COLO668 (cell line): ENCODE results near the gene CNOT1.
"Not testable (repeated sequence)": the region's sequence is repeated elsewhere in the genome, so short reads cannot be mapped to it uniquely, and the experiment has no call there.

Experiments
- DNase-seq: peaks from one replicate; lab custom pipeline; 2025; ENCODE audit not compliant: unreplicated experiment; lab: John Stamatoyannopoulos, UW

The CNOT1 gene

DNA sequence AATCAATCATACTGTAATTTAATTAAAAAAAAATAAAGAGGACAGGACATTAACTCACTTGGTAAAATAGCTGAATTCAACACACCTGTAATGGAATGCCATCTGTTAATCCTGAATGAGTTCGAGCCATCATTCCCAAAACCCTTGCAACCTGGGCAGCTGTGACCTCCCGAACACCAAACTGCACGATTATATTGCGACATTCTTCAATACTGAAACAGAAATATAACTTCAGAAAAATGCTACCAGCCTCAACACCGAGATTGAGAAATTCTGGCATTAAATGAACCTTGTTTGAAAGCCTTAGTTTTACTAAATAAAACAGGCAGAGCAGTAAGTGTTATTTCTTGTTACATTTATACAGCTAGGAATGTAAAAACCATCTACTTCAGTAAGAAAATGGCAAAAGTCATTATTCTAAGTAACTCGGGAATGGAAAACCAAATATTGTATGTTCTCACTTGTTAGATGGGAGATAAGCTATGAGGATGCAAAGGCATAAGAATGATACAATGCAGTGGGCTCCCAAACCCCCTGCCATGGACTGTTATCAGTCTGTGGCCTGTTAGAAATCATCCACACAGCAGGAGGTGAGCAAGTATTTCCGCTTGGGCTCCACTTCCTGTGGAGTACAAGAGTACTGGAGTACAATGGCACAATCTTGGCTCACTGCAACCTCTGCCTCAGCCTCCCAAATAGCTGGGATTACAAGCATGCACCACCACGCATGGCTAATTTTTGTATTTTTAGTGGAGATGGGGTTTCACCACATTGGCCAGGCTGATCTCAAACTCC, 46.5 kb downstream of the CNOT1 start:
- DNase-seq = no peak

DNA sequence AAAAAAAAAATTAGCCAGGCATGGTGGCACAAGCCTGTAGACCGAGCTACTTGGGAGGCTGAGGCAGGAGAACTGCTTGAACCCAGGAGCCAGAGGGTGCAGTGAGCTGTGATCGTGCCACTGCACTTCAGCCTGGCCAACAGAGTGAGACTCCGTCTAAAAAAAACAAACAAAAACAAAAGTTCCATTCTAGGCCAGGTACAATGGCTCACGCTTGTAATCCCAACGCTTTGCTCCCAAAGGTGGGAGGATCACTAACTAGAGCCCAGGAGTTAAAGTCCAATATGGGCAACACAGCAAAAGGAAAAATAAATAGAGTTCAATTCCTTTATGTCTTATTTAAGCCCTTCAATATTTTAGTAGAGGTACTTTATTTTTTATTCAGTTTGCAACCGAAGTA, 47.5 kb downstream of the CNOT1 start:
- no peak for DNase-seq

DNA sequence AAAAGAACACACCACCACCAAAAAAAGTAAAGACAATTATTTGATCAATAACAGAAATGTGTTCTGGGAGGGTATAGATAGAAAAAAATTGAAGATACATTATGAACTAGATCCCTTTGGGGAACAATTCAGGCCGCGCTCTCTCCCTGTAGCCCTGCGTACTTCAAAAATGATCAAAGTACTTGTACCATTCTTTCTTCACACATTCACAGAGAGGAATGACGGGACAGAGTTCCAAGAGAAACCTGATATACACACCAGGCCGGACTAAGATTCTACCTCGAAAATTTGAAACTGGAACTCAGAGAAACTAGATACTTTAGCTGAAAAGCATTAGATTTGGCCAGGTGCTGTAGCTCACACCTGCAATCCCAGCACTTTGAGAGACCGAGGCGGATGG, 50.0 kb downstream of the CNOT1 start:
- DNase-seq = no peak

DNA sequence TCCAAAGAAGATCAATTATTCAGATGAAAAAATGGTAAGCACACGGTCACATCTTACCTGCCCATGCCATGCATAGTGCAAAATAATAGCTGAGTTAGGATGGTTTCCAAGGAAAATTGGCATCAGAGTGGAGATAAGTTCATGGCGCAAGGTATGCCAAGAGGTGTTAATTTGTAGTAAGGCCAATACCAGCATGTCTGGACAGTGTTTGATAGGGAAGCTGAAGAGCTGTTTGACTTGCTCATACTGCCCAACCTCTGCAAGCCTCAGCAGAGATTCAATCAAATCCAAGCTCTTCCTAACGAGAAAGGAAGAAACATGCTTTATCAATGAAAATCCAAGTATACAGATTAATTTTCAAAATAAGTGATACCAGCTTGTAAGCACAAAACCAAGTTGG, 51.0 kb downstream of the CNOT1 start:
- no peak for DNase-seq

- DNase-seq = no peak
Observed at GRCh38 chr16:58577141-58577540, 52.5 kb downstream of the CNOT1 start.

GRCh38 chr16:58574895-58575294, 54.7 kb downstream of the CNOT1 start:
- no peak for DNase-seq

DNA sequence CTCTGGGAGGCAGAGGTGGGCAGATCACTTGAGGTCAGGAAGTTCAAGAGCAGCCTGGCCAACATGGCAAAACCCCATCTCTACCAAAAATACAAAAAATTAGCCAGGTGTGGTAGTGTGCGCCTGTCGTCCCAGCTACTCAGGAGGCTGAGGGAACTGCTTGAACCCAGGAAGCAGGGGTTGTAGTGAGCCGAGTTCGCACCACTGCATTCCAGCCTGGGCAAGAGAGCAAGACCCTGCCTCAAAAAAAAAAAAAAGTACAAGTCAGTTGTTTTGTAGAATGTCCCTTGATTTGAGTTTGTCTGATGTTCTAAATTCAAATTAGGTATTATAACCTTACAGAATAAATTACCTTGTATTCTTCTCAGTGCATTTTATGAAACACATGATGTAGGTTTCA, 63.9 kb downstream of the CNOT1 start:
- not testable (repeated sequence) for DNase-seq

GRCh38 chr16:58563775-58564174, 65.9 kb downstream of the CNOT1 start:
- no peak for DNase-seq

- DNase-seq = no peak
Observed at GRCh38 chr16:58563235-58563634, 66.4 kb downstream of the CNOT1 start.

DNA sequence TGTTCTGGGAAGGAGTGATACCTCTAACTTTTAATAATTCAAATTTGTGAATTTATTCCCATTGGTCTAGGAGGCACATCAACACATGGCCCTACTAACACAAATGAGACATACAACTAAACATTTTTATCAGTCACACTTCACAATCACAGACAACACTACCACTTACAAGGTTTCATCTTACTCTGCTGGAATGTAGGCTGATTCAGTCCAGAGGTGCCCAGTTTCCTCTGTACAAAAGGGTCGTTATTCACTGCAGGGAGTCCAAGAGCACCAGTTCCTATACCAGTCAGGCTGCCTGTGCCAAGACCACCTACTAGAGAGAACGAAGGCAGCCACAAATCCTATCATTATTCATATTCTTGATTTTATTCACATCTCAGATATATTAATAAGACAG, 72.9 kb downstream of the CNOT1 start:
- DNase-seq = no peak

DNA sequence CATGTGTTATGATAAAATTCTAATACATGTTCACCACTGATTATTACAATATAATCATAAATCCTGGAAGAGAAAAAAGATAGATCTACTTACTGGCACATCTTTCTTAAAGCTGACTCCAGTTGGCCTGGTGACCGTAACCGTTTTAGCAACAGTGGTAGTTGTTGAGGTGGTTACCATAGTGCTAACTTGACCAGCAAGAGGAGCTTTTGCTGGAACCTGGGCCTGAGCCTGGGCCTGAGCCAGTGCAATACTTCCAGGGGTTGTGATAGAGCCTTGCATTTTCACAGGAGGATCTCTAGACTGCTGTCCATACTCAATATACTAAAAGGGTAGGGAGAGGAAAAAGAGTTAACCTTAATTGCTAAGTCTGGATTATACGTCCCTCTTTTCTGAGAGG, 78.1 kb downstream of the CNOT1 start:
- DNase-seq = no peak

GRCh38 chr16:58548378-58548777, 81.2 kb downstream of the CNOT1 start:
- DNase-seq = no peak

- DNase-seq = no peak
Observed at GRCh38 chr16:58543685-58544084, 85.9 kb downstream of the CNOT1 start.

GRCh38 chr16:58542291-58542690, 87.3 kb downstream of the CNOT1 start:
- DNase-seq = no peak

DNA sequence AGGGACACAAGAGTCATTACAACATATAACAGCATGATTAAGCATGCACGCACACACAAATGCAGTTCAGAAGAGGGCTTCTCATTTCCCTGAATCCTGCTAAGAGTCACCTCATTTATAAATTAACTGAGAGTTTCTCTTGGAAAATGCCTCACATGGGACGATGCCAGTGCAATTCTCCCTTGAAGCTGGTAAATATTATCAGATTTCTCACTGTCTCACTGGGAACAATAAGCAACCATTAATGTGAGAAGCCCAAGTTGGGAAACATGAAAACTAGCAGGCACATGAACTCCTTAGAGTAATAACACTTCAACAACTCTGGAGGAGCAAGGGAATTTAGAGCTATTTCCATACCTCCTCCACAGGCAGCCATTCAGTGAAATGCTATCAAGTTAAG, 87.9 kb downstream of the CNOT1 start:
- no peak for DNase-seq

- DNase-seq = no peak
Observed at GRCh38 chr16:58537124-58537906, 92.3 kb downstream of the CNOT1 start.

DNA sequence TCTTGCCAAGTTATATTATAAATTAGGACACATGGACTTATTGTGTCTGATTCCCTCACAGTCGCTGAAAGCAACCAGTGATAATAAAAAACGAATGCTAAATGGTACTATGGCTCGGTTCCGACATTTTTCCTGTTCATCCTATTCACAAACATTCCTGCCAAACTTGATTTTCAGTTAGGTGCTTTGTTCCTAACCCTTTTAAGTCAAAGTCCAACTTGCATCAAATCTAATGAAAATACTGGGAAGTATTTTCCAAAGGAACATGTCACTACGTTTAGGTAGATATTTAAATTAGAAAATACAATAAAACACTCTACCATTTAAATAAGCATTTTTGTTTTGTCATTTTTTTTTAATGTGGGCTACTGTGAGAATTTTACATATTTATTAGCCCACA, 93.3 kb downstream of the CNOT1 start:
- DNase-seq = no peak

- no peak for DNase-seq
Observed at GRCh38 chr16:58535100-58535499, 94.5 kb downstream of the CNOT1 start.

- DNase-seq = no peak
Observed at GRCh38 chr16:58533751-58534470, 95.7 kb downstream of the CNOT1 start.

- DNase-seq = no peak
Observed at GRCh38 chr16:58532414-58532813, 97.2 kb downstream of the CNOT1 start.

- DNase-seq = no peak
Observed at GRCh38 chr16:58530179-58530578, 99.4 kb downstream of the CNOT1 start.

DNA sequence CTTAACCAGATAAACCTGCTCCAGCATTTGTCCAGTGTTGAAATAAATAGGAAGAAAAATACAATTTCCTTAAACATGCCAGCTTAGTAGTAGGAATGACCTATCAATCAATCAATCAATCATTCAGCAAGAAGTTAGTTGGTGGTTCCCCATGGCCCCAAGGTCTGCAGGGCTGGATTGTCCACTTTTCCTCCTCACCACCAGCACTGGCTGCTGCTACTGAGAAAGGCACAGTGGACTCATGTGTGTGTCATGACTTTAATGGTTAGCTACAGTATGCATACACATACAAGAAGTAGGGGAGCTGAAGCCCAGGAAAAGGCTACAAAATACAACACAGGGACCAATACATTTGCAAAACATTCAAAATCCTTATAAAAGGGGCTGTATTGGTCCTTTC, 109.9 kb downstream of the CNOT1 start:
- no peak for DNase-seq
